GM12891 (cell line): Measurements from ENCODE around the gene NVL.

ENCODE experiments used
- PAX5 ChIP-seq: IDR thresholded peaks from 2 replicates; pipeline ENCODE4 v1.6.1; 2011; ENCODE audit warnings: low read length, moderate library complexity, mild to moderate bottlenecking; ENCODE audit not compliant: insufficient read depth, severe bottlenecking
- POLR2A ChIP-seq: IDR thresholded peaks from 2 replicates; pipeline ENCODE4 v1.6.1; 2011; ENCODE audit warnings: low read depth, low read length, control low read depth
- POLR2AphosphoS5 ChIP-seq: IDR thresholded peaks from 2 replicates; pipeline ENCODE4 v1.6.1; 2011; ENCODE audit warnings: low read depth, low read length, control low read depth
- POU2F2 ChIP-seq: IDR thresholded peaks from 2 replicates; pipeline ENCODE4 v1.6.1; 2011; ENCODE audit warnings: low read depth, mild to moderate bottlenecking, control low read depth, low read length, moderate library complexity
- TAF1 ChIP-seq: IDR thresholded peaks from 2 replicates; pipeline ENCODE4 v1.6.1; 2011; ENCODE audit warnings: low read depth, low read length, control low read depth

DNA sequence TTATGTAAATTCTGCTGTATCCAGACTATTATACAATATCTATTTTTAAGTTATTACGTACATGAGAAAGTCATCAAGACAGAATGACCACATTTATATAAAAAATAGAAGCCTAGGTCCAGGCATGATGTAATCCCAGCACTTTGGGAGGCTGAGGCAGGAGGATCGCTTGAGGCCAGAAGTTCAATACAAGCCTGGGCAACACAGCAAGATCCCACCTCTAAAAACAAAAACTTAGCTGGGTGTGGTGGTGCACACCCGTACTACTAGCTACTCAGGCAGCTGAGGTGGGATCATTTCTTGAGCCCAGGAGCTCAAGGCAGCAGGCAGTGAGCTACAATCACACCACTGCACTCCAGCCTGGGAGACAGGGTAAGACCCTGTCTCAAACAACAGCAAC is 58.9 kb downstream of the NVL start:
- TF ChIP-seq POLR2A (no peak), POLR2AphosphoS5 (no peak), TAF1 (no peak), POU2F2 (no peak), PAX5 (no peak)
